GM21825 (cell line): Measurements from ENCODE around the gene E2F6.

Source experiments
- ATAC-seq: cut with Tn5 transposase; IDR thresholded peaks from one replicate; pipeline ENCODE4 v1.9.1; 2021; ENCODE audit warnings: mild to moderate bottlenecking, moderate library complexity; ENCODE audit not compliant: unreplicated experiment

Gene E2F6

GRCh38 chr2:11396467-11397445 lies 69.2 kb downstream of the E2F6 start:
- ATAC-seq, result no peak

GRCh38 chr2:11396021-11396420 lies 69.9 kb downstream of the E2F6 start:
- ATAC-seq, result no peak

GRCh38 chr2:11395389-11395788 lies 70.6 kb downstream of the E2F6 start:
- no peak for ATAC-seq
